HepG2 (cell line): Measurements from ENCODE around the gene GBP7. TPM values are rescaled to one million over a fixed set of nuclear protein-coding genes. Genes with fewer than 3 reads are reported as not detected.

ENCODE experiments used
- ATAC-seq: fragments of 200-7000 bp; cut with Tn5 transposase; 3 replicates; pipeline ENCODE4 v1.9.1; 2020; ENCODE audit warnings: mild to moderate bottlenecking, moderate library complexity
- BruUV-seq: library from RNA; stranded (reverse); fragments of 400-500 nt; replicated peaks from 2 replicates; lab custom pipeline; 2021; lab: Mats Ljungman, UMichigan
- CTCF ChIA-PET: fragments of 300-600 bp; formaldehyde crosslinking; extraction: SDS; loops from one replicate; lab custom pipeline; 2021; ENCODE audit warnings: low total read pairs, inconsistent platforms, low intra/inter-chr PET ratio; lab: Yijun Ruan, JAX
- POLR2A ChIA-PET: fragments of 350-600 bp; sonication (Branson Sonifier 250); formaldehyde crosslinking; loops from one replicate; lab custom pipeline; 2020; ENCODE audit warnings: antibody characterized with exemption, inconsistent platforms; lab: Yijun Ruan, JAX
- DNase-seq: peaks from one replicate; pipeline ENCODE4 v3.0.0-alpha.2; 2015; ENCODE audit warnings: low spot score
- FAIRE-seq: peaks from 3 replicates; lab custom pipeline; 2011; peaks lifted over from hg19 to GRCh38; lab: Jason Lieb, UNC
- H2AFZ ChIP-seq: one replicate; pipeline ENCODE4 v1.6.1; 2011; ENCODE audit warnings: low read length, inconsistent platforms
- H3K27ac ChIP-seq: fragments of 300-600 bp; 3 replicates; pipeline ENCODE4 v1.8.0; 2011; ENCODE audit warnings: mixed run types, mild to moderate bottlenecking, mixed read lengths, low read length, inconsistent platforms; ENCODE audit not compliant: insufficient read depth; ENCODE audit errors: extremely low read length
- H3K27me3 ChIP-seq, 2 experiments: fragments of 200-600 bp in 1 of 2; 2 replicates in 1 of 2; 3 replicates in 1 of 2; pipeline versions ENCODE4 v1.6.0 to v1.8.0; 2011; ENCODE audit warnings: low read length in 2 of 2, mild to moderate bottlenecking in 2 of 2, moderate library complexity in 2 of 2, inconsistent platforms in 1 of 2; ENCODE audit not compliant: insufficient read depth in 2 of 2, control insufficient read depth in 1 of 2
- H3K36me3 ChIP-seq, 2 experiments: fragments of 200-600 bp in 1 of 2; replicated peaks in 1 of 2; 2 replicates in 1 of 2; 3 replicates in 1 of 2; pipeline versions ENCODE4 v1.5.1 to v1.8.0; 2011; ENCODE audit warnings: low read length in 2 of 2, inconsistent platforms in 1 of 2; ENCODE audit not compliant: insufficient read depth in 2 of 2, control insufficient read depth in 1 of 2
- H3K4me1 ChIP-seq: 2 replicates; pipeline ENCODE4 v1.5.1; 2012; ENCODE audit warnings: low read length, inconsistent platforms; ENCODE audit not compliant: insufficient read depth
- H3K4me2 ChIP-seq: 2 replicates; pipeline ENCODE4 v1.6.0; 2011; ENCODE audit warnings: low read depth, low read length, inconsistent platforms
- H3K4me3 ChIP-seq, 3 experiments: fragments of 200-600 bp in 1 of 3; sonication (generic), shearing (Covaris generic) in 1 of 3; replicated peaks in 1 of 3; 2 replicates each; pipeline ENCODE4 v1.5.1; 2011 to 2016; ENCODE audit warnings: low read length in 3 of 3, inconsistent platforms in 2 of 3, low read depth in 2 of 3, mild to moderate bottlenecking in 2 of 3, control low read depth in 1 of 3, mixed read lengths in 1 of 3; ENCODE audit not compliant: insufficient read depth in 1 of 3
- H3K79me2 ChIP-seq: one replicate; pipeline ENCODE4 v1.6.1; 2011; ENCODE audit warnings: low read length, inconsistent platforms; ENCODE audit not compliant: insufficient read depth
- H3K9ac ChIP-seq: 2 replicates; pipeline ENCODE4 v1.6.0; 2011; ENCODE audit warnings: mild to moderate bottlenecking, low read depth, low read length, inconsistent platforms; ENCODE audit not compliant: insufficient read depth
- H3K9me3 ChIP-seq: 2 replicates; pipeline ENCODE4 v1.5.1; 2012; ENCODE audit warnings: mild to moderate bottlenecking, low read length
- H4K20me1 ChIP-seq: 2 replicates; pipeline ENCODE4 v1.6.0; 2011; ENCODE audit warnings: inconsistent platforms, mild to moderate bottlenecking, low read length, moderate library complexity; ENCODE audit not compliant: insufficient read depth
- GABPB1 ChIP-seq: IDR thresholded peaks from 2 replicates; pipeline ENCODE4 v1.6.1; 2016; ENCODE audit warnings: mild to moderate bottlenecking, missing genetic modification reagents, moderate library complexity, missing compliant biosample characterization
- HDAC2 ChIP-seq: sonication (generic); formaldehyde crosslinking; IDR thresholded peaks from 2 replicates; pipeline ENCODE4 v1.4.0; 2020; ENCODE audit warnings: missing genetic modification reagents
- HOXA9 ChIP-seq: sonication (generic); formaldehyde crosslinking; IDR thresholded peaks from 2 replicates; pipeline ENCODE4 v1.8.1; 2022; ENCODE audit warnings: missing genetic modification reagents, mild to moderate bottlenecking, moderate library complexity, borderline replicate concordance
- IRX3 ChIP-seq: sonication (generic); formaldehyde crosslinking; IDR thresholded peaks from 2 replicates; pipeline ENCODE4 v1.8.1; 2023; ENCODE audit warnings: mild to moderate bottlenecking, low read depth, missing genetic modification reagents, borderline replicate concordance
- MBNL3 ChIP-seq: fragments of 250-450 bp; sonication (Bioruptor Pico); conservative IDR thresholded peaks from 2 replicates; pipeline ENCODE4 v1.8.0; 2022; ENCODE audit warnings: mild to moderate bottlenecking, inconsistent platforms
- MTF1 ChIP-seq: sonication (generic); formaldehyde crosslinking; IDR thresholded peaks from 2 replicates; pipeline ENCODE4 v1.5.0; 2020; ENCODE audit warnings: missing genetic modification reagents
- NFE2L1 ChIP-seq: sonication (generic); formaldehyde crosslinking; IDR thresholded peaks from 2 replicates; pipeline ENCODE4 v1.4.0; 2020; ENCODE audit warnings: missing genetic modification reagents, mild to moderate bottlenecking, borderline replicate concordance
- SIN3B ChIP-seq: fragments of 150-350 bp; IDR thresholded peaks from 2 replicates; pipeline ENCODE4 v1.6.1; 2014; ENCODE audit warnings: low read length
- SMAD1 ChIP-seq: sonication (generic); formaldehyde crosslinking; IDR thresholded peaks from 2 replicates; pipeline ENCODE4 v1.4.0; 2020; ENCODE audit warnings: missing genetic modification reagents, low read depth, mild to moderate bottlenecking, borderline replicate concordance
- THAP9 ChIP-seq: sonication (generic); formaldehyde crosslinking; IDR thresholded peaks from 2 replicates; pipeline ENCODE4; 2020; ENCODE audit warnings: missing genetic modification reagents, mild to moderate bottlenecking, borderline replicate concordance
- TIGD3 ChIP-seq: sonication (generic); formaldehyde crosslinking; IDR thresholded peaks from 2 replicates; pipeline ENCODE4 v1.5.1; 2020; ENCODE audit warnings: mild to moderate bottlenecking, missing genetic modification reagents, borderline replicate concordance
- ZBTB2 ChIP-seq: sonication (generic); formaldehyde crosslinking; IDR thresholded peaks from 2 replicates; pipeline ENCODE4 v1.8.0; 2022; ENCODE audit warnings: low read depth, missing genetic modification reagents
- ZNF20 ChIP-seq: sonication (generic); formaldehyde crosslinking; IDR thresholded peaks from 2 replicates; pipeline ENCODE4 v1.4.0; 2020; ENCODE audit warnings: mild to moderate bottlenecking, moderate library complexity, missing genetic modification reagents
- ZNF292 ChIP-seq: sonication (generic); formaldehyde crosslinking; IDR thresholded peaks from 2 replicates; pipeline ENCODE4 v1.8.1; 2022; ENCODE audit warnings: mild to moderate bottlenecking, low read depth, missing genetic modification reagents, borderline replicate concordance
- ZNF629 ChIP-seq: sonication (generic); formaldehyde crosslinking; conservative IDR thresholded peaks from 2 replicates; pipeline ENCODE4 v1.5.0; 2020; ENCODE audit warnings: missing genetic modification reagents
- WGBS: methylation state at CpG from one replicate; pipeline ENCODE4 v1.1.6; 2017; ENCODE audit warnings: low lambda C conversion rate; 5-methylcytosine and 5-hydroxymethylcytosine counted together
- in situ Hi-C: cut with HindIII; loops from 2 replicates; pipeline ENCODE4 v1.10.0; 2017; ENCODE audit warnings: low pct_unique_long_range_greater_than_20kb; ENCODE audit not compliant: extremely low pct_ligation_motif_present
- intact Hi-C: fragments of 100-400 bp; cut with micrococcal nuclease; formaldehyde crosslinking; loops from one replicate; pipeline ENCODE4 v1.10.0; 2022; ENCODE audit not compliant: unreplicated experiment
- polyA plus RNA-seq, 8 experiments: library from polyadenylated mRNA; depleted of rRNA in 3 of 8; stranded (reverse) in 7 of 8; unstranded in 1 of 8; fragments of >200 nt; fragmentation: Illumina TruSeq in 4 of 8; extraction: Trizol in 4 of 8; gene quantifications; 2 replicates each; pipeline versions ENCODE4 v1.2.1 to v1.2.3, GENCODE V29; 2011 to 2016; ENCODE audit warnings: low read depth in 4 of 8, missing spikeins in 1 of 8, mixed read lengths in 1 of 8; ENCODE audit not compliant: insufficient read depth in 1 of 8
- total RNA-seq, 5 experiments: library from RNA; depleted of rRNA; stranded (reverse); fragments of >200 nt; fragmentation: Illumina TruSeq; extraction: Trizol; gene quantifications; 2 replicates each; pipeline ENCODE4 v1.2.3, GENCODE V29; 2016; ENCODE audit warnings: low read depth in 1 of 5

Gene GBP7
- total and polyA plus RNA-seq, 2 of the 13 experiments (the other 11 are each of a cell fraction or from before 2014, with no cell fraction given) = not detected

- TF ChIP-seq ZNF292 (CRISPR knock-in tag) (no peak), SIN3B (no peak), HDAC2 (no peak)
These were observed 1.2 kb upstream of the GBP7 start (continued) for GRCh38 chr1:89176971-89177370.

GRCh38 chr1:89174491-89174890, 1.3 kb downstream of the GBP7 start:
- no peak overlapping the region for H3K27ac ChIP-seq
- CTCF ChIA-PET = no interaction called here

More at GRCh38 chr1:89174491-89174890, 1.3 kb downstream of the GBP7 start:
- POLR2A ChIA-PET = no interaction called here
- no peaks in the 10 kb centered on the region for H3K79me2 ChIP-seq
- ATAC-seq (no peak), FAIRE-seq (no peak), DNase-seq (no peak)
- H3K9me3 ChIP-seq = no peaks in the 10 kb centered on the region
- no peaks in the 10 kb centered on the region; a peak in 2 of 5 replicates for H3K27me3 ChIP-seq
- no peak overlapping the region for H3K4me2 ChIP-seq
- no peaks in the 10 kb centered on the region for H3K4me1 ChIP-seq
- H4K20me1 ChIP-seq = no peaks in the 10 kb centered on the region
- intact Hi-C loops (no loop called here), in situ Hi-C loops (no loop called here)
- H3K36me3 ChIP-seq = no peaks in the 10 kb centered on the region
- 4% methylated on average over 3 of the region's 3 CpGs for WGBS
- no peak overlapping the region for H2AFZ ChIP-seq
- no peak overlapping the region for H3K4me3 ChIP-seq
- no peak for TF ChIP-seq IRX3 (CRISPR knock-in tag)
- TF ChIP-seq ZBTB2 (CRISPR knock-in tag) = no peak
- no peak for TF ChIP-seq SMAD1 (CRISPR knock-in tag)
- TF ChIP-seq GABPB1 (CRISPR knock-in tag) = no peak
- no peak for TF ChIP-seq ZNF20 (CRISPR knock-in tag)
- no peak for TF ChIP-seq MTF1
- no peak for TF ChIP-seq MBNL3 (CRISPR knock-in tag)
- TF ChIP-seq ZNF629 (CRISPR knock-in tag) = no peak
- no peak for TF ChIP-seq TIGD3 (CRISPR knock-in tag)
- TF ChIP-seq HOXA9 (CRISPR knock-in tag) = no peak
- TF ChIP-seq THAP9 (CRISPR knock-in tag) = no peak
- TF ChIP-seq NFE2L1 (CRISPR knock-in tag) = no peak
- no TSS peak for BruUV-seq
- no peak overlapping the region for H3K9ac ChIP-seq
